ENCODE measurements around the gene SEC62. TPM values are rescaled to one million over a fixed set of nuclear protein-coding genes. Genes with fewer than 3 reads are reported as not detected.

The SEC62 gene
- total RNA-seq, 1 donor from 2014 or later, result 27.1 TPM

- FAIRE-seq, result no peak
- H3K4me3 ChIP-seq (ENCODE audit: low read depth, low read length), result no peak overlapping the region
- H3K27me3 ChIP-seq (ENCODE audit: control insufficient read depth, insufficient read depth, low read length), result no peaks in the 10 kb centered on the region
- TF ChIP-seq CTCF (IDR thresholded peaks at IDR 0.05; ENCODE audit: insufficient read depth, low read length, severe bottlenecking), result no peak
- H3K36me3 ChIP-seq (ENCODE audit: control insufficient read depth, insufficient read depth, low read length), result no peaks in the 10 kb centered on the region
- DNase-seq (ENCODE audit: low read depth), result no peak
These were observed 78.2 kb downstream of the SEC62 start for GRCh38 chr3:170044795-170045244.

DNA sequence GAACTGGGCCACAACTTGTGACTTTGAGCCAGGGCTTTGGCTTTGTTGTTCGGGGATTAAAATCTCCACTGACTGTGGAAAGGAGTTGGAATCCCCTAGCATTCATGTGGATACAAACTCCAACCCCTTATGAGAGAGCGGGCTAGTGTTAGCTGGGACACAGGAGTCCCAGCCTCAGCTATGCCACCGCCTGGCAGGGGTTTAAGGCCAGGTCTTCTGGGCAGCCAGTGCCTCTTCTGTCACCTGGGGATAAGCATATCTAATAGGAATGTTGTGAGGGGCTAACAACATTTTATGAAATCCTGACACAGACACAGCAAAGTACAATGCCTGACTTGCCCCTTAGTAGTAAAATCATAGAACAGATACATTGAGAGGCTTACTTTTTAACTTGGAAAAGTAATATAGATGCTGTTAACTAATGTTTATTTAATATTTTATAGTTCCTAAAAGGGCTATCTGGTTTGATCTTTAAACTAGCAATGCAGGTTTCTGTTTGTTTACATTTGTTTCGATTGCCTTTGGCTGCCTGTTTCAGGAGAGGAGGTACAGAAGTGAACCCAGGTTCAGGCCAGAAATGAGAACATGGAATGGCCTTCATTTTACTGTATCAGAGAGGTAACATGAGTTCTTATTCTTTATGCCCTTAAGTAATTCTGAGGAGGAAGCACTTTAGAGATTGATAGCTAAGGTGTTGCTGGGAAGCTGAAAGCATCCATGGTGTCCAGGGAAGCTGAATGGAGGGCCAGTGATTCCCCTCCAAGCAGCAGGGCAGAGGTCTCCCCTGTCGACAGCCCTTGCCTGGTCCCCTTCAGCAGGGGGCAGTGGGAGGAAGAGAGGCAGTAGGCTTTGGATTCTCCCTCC, 79.9 kb downstream of the SEC62 start:
- Histone ChIP-seq H3K36me3 (ENCODE audit: control insufficient read depth, insufficient read depth, low read length) (no peaks in the 10 kb centered on the region), H3K4me3 (ENCODE audit: low read depth, low read length) (no peak overlapping the region), H3K27me3 (ENCODE audit: control insufficient read depth, insufficient read depth, low read length) (no peaks in the 10 kb centered on the region)
- FAIRE-seq (no peak), DNase-seq (ENCODE audit: low read depth) (no peak)
- TF ChIP-seq CTCF (IDR thresholded peaks at IDR 0.05; ENCODE audit: insufficient read depth, low read length, severe bottlenecking), result no peak

GRCh38 chr3:170047133-170047404, 80.5 kb downstream of the SEC62 start:
- TF ChIP-seq CTCF (IDR thresholded peaks at IDR 0.05; ENCODE audit: insufficient read depth, low read length, severe bottlenecking), result no peak
- H3K27me3 ChIP-seq (ENCODE audit: control insufficient read depth, insufficient read depth, low read length), result no peaks in the 10 kb centered on the region
- no peak overlapping the region for H3K4me3 ChIP-seq (ENCODE audit: low read depth, low read length)
- DNase-seq (ENCODE audit: low read depth) (no peak), FAIRE-seq (no peak)
- H3K36me3 ChIP-seq (ENCODE audit: control insufficient read depth, insufficient read depth, low read length), result no peaks in the 10 kb centered on the region

Other genes starting within 250 kb of the SEC62 start
- gene TERC, start 201.7 kb upstream of the SEC62 start, total RNA-seq, result 118 and 346 TPM in 2 replicates
- gene ACTRT3, start 197.2 kb upstream of the SEC62 start, total RNA-seq, result 0.64 and 1.1 TPM in 2 replicates
- gene MYNN, start 193.4 kb upstream of the SEC62 start, total RNA-seq, result 31.6 TPM in 2 replicates
- gene LRRIQ4, start 153.9 kb upstream of the SEC62 start, total RNA-seq, result not detected in 2 replicates
- under 0.01 and 0.38 TPM in 2 replicates for gene LRRC34, start 153.9 kb upstream of the SEC62 start, total RNA-seq
- gene LRRC31, start 96.9 kb upstream of the SEC62 start, total RNA-seq, result not detected in 2 replicates
- gene SAMD7, start 55.2 kb upstream of the SEC62 start, total RNA-seq, result not detected in 2 replicates
- 1.3 and 2.0 TPM in 2 replicates for gene GPR160, start 71.2 kb downstream of the SEC62 start, total RNA-seq
- 13.7 TPM in 2 replicates for gene PHC3, start 214.9 kb downstream of the SEC62 start, total RNA-seq